Breast epithelium (tissue), 3 donors: ENCODE results near the gene ATP2B1.

Experiments
- POLR2A ChIP-seq: fragments of 450-650 bp; IDR thresholded peaks from one replicate; pipeline ENCODE4 v1.6.1; 2016; ENCODE audit warnings: antibody characterized with exemption, mild to moderate bottlenecking, moderate library complexity
- POLR2AphosphoS5 ChIP-seq, 3 donors: sonication (generic); formaldehyde crosslinking; IDR thresholded peaks; one replicate each; pipeline ENCODE4 v1.6.1; 2017; ENCODE audit warnings: antibody characterized with exemption in 3 of 3
- TF ChIP-seq, protein P1 (sequence below), 3 donors: fragments of 450-650 bp; IDR thresholded peaks; one replicate each; pipeline ENCODE4 v1.5.1; 2016 to 2017; ENCODE audit warnings: antibody characterized with exemption in 3 of 3, mild to moderate bottlenecking in 3 of 3, moderate library complexity in 3 of 3

- TF ChIP-seq, protein P1, sequence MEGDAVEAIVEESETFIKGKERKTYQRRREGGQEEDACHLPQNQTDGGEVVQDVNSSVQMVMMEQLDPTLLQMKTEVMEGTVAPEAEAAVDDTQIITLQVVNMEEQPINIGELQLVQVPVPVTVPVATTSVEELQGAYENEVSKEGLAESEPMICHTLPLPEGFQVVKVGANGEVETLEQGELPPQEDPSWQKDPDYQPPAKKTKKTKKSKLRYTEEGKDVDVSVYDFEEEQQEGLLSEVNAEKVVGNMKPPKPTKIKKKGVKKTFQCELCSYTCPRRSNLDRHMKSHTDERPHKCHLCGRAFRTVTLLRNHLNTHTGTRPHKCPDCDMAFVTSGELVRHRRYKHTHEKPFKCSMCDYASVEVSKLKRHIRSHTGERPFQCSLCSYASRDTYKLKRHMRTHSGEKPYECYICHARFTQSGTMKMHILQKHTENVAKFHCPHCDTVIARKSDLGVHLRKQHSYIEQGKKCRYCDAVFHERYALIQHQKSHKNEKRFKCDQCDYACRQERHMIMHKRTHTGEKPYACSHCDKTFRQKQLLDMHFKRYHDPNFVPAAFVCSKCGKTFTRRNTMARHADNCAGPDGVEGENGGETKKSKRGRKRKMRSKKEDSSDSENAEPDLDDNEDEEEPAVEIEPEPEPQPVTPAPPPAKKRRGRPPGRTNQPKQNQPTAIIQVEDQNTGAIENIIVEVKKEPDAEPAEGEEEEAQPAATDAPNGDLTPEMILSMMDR (IDR thresholded peaks at IDR 0.05) = no peak
- TF ChIP-seq POLR2AphosphoS5 (IDR thresholded peaks at IDR 0.05) (no peak), POLR2A (no peak)
These were observed 37.2 kb downstream of the ATP2B1 start for GRCh38 chr12:89671469-89671868.
